Measurements from ENCODE around the gene B4GALNT3.

- TF ChIP-seq YY1 (IDR thresholded peaks at IDR 0.05; ENCODE audit: insufficient read depth, insufficient read length) (no peak), SUZ12 (IDR thresholded peaks at IDR 0.05; ENCODE audit: extremely low read depth, insufficient read depth, insufficient read length) (no peak)
Measured at GRCh38 chr12:563787-564298, 104.1 kb downstream of the B4GALNT3 start.

All from NT2/D1 (cell line).